NB4 (cell line): Measurements from ENCODE around the gene AKR1E2.

ENCODE experiments used
- DNase-seq: peaks from one replicate; pipeline ENCODE4 v3.0.0; 2010; ENCODE audit warnings: low read depth
- H3K4me3 ChIP-seq: one replicate; pipeline ENCODE4 v1.5.1; 2011; ENCODE audit warnings: mild to moderate bottlenecking, low read depth, low read length, moderate library complexity
- CTCF ChIP-seq: IDR thresholded peaks from one replicate; pipeline ENCODE4 v1.5.1; 2012; ENCODE audit warnings: low read depth, low read length
- MAX ChIP-seq: IDR thresholded peaks from 2 replicates; pipeline ENCODE4 v1.6.1; 2011; ENCODE audit warnings: low read depth, low read length
- MYC ChIP-seq: IDR thresholded peaks from 2 replicates; pipeline ENCODE4 v1.6.1; 2011; ENCODE audit warnings: low read depth, low read length
- POLR2A ChIP-seq: IDR thresholded peaks from 2 replicates; pipeline ENCODE4 v1.6.1; 2011; ENCODE audit warnings: mild to moderate bottlenecking; ENCODE audit not compliant: insufficient read length; ENCODE audit errors: extremely low read depth

Gene AKR1E2

GRCh38 chr10:4889959-4890358 is 64.0 kb downstream of the AKR1E2 start:
- no peak for DNase-seq
- TF ChIP-seq POLR2A: no peak
- TF ChIP-seq MAX: no peak
- no peak for TF ChIP-seq MYC
- TF ChIP-seq CTCF: no peak
- H3K4me3 ChIP-seq: no peak overlapping the region

GRCh38 chr10:4892681-4893080 is 66.7 kb downstream of the AKR1E2 start:
- TF ChIP-seq CTCF (no peak), POLR2A (no peak), MYC (no peak), MAX (no peak)
- no peak overlapping the region for H3K4me3 ChIP-seq
- DNase-seq: no peak

GRCh38 chr10:4894335-4894734 is 68.3 kb downstream of the AKR1E2 start:
- H3K4me3 ChIP-seq: no peak overlapping the region
- TF ChIP-seq POLR2A (no peak), CTCF (no peak), MYC (no peak), MAX (no peak)
- DNase-seq: no peak
